ENCODE measurements around the gene IL17REL.

DNA sequence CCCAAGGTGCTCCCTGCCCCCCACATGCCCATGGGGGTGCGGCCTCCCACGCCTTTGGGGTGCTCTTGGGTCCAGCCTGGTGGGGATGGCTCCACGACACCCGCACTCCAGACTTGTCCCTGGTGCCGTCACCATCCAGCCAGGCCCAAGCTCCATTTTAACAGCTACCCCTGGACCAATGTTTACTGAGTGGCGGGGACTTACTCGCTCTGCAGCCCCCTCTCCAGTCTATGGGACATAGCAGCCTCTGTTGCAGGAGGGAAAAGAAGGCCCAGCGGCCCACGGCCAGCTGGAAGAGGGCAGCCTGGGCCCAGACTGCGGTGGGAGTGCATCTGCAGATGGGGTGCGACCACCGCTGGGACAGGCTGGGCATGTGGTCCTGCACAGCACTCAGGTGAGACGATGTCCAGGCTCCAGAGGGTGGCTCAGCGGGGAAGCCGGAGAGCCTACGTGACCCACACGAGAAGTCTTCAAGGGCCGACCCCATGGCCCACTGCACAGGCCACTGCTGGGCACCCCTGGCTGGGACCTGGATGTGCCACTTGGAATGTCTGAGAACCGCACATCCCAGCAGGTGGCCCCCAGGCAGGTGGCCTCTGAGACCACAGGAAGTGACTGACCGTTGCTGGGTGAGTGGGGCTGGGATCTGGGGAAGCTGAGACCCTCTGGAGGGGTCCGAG lies 18.1 kb downstream of the IL17REL start:
- TF ChIP-seq, protein P1, sequence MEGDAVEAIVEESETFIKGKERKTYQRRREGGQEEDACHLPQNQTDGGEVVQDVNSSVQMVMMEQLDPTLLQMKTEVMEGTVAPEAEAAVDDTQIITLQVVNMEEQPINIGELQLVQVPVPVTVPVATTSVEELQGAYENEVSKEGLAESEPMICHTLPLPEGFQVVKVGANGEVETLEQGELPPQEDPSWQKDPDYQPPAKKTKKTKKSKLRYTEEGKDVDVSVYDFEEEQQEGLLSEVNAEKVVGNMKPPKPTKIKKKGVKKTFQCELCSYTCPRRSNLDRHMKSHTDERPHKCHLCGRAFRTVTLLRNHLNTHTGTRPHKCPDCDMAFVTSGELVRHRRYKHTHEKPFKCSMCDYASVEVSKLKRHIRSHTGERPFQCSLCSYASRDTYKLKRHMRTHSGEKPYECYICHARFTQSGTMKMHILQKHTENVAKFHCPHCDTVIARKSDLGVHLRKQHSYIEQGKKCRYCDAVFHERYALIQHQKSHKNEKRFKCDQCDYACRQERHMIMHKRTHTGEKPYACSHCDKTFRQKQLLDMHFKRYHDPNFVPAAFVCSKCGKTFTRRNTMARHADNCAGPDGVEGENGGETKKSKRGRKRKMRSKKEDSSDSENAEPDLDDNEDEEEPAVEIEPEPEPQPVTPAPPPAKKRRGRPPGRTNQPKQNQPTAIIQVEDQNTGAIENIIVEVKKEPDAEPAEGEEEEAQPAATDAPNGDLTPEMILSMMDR (IDR thresholded peaks at IDR 0.05) = no peak
- TF ChIP-seq POLR2A (IDR thresholded peaks at IDR 0.05) (no peak), POLR2AphosphoS5 (IDR thresholded peaks at IDR 0.05) (no peak)
